Body of pancreas (tissue), 4 donors: Measurements from ENCODE around the gene TUT4. TPM values are rescaled to one million over a fixed set of nuclear protein-coding genes. Genes with fewer than 3 reads are reported as not detected.

Source experiments
- ATAC-seq: fragments of 150-250 bp; one replicate; pipeline ENCODE4 v1.9.1; 2016
- DNase-seq, 4 donors: peaks; one replicate each; pipeline ENCODE4 v3.0.0-alpha.2; 2019
- H3K27ac ChIP-seq, 4 donors: fragments of 200-600 bp; sonication (generic); 1 replicate in 3 of 4; 2 replicates in 1 of 4; pipeline versions ENCODE4 v1.5.1 to v1.6.1; 2016 to 2019; ENCODE audit warnings: mild to moderate bottlenecking in 1 of 4, mixed read lengths in 1 of 4, moderate library complexity in 1 of 4
- H3K27me3 ChIP-seq, 2 donors: fragments of 200-600 bp; sonication (generic); one replicate each; pipeline ENCODE4 v1.6.0; 2016; ENCODE audit warnings: mild to moderate bottlenecking in 1 of 2
- H3K36me3 ChIP-seq, 2 donors: fragments of 200-600 bp; sonication (generic); replicated peaks in 1 of 2; 2 replicates each; pipeline ENCODE4 v1.5.1; 2016; ENCODE audit warnings: low read depth in 2 of 2; ENCODE audit not compliant: insufficient read depth in 1 of 2
- H3K4me1 ChIP-seq: fragments of 200-600 bp; sonication (generic); one replicate; pipeline ENCODE4 v1.6.0; 2016
- H3K4me3 ChIP-seq, 2 donors: fragments of 200-600 bp; sonication (generic); 1 replicate in 1 of 2; 2 replicates in 1 of 2; pipeline ENCODE4 v1.5.1; 2016 to 2019
- H3K9me3 ChIP-seq, 3 donors: fragments of 200-600 bp; sonication (generic); 1 replicate in 2 of 3; 2 replicates in 1 of 3; pipeline ENCODE4 v1.5.1; 2016
- POLR2A ChIP-seq, 3 donors: fragments of 450-650 bp; IDR thresholded peaks; one replicate each; pipeline ENCODE4 v1.6.1; 2016; ENCODE audit warnings: antibody characterized with exemption in 3 of 3, mild to moderate bottlenecking in 2 of 3
- WGBS, 2 donors: methylation state at CpG; one replicate each; pipeline ENCODE4 v1.1.5; 2017; 5-methylcytosine and 5-hydroxymethylcytosine counted together
- intact Hi-C: fragments of 100-400 bp; cut with DNase I; formaldehyde crosslinking; loops from one replicate; pipeline ENCODE4 v1.15.1; 2023
- total RNA-seq, 2 donors: library from RNA; depleted of rRNA; stranded (reverse); fragments of >200 nt; gene quantifications; one replicate each; pipeline ENCODE4 v1.1.0, GENCODE V29; 2016
- TF ChIP-seq, protein P1 (sequence below), 7 experiments: fragments of 450-650 bp in 4 of 7; fragments of 200-600 bp in 3 of 7; sonication (generic) in 3 of 7; IDR thresholded peaks; one replicate each; pipeline ENCODE4 v1.5.1; 2016 to 2019; ENCODE audit warnings: antibody characterized with exemption in 7 of 7

The TUT4 gene
- total RNA-seq, 2 donors from 2014 or later = 41.8 to 59.3 TPM

DNA sequence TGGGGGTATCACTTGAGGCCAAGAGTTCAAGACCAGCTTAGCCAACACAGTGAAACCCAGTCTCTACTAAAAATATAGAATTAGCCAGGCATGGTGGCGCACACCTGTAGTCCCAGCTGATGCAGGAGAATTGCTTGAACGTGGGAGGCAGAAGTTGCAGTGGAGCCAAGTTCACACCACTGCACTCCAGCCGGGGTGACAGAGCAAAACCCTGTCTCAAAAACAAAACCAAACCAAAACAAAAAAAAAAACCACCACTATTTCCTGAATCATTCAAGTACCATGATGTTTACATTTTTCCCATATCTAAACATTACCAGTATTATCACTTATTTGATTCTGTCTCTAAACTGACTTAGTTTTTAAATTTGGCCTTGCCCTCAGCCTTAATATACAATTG is 29.5 kb downstream of the TUT4 start:
- Histone ChIP-seq H3K9me3 (no peaks in the 10 kb centered on the region), H3K36me3 (no peaks in the 10 kb centered on the region), H3K4me1 (no peaks in the 10 kb centered on the region), H3K27ac (no peak overlapping the region), H3K4me3 (no peak overlapping the region), H3K27me3 (no peaks in the 10 kb centered on the region)
- 72 to 89% methylated on average over 3 of the region's 3 CpGs for WGBS, 2 donors
- DNase-seq (no peak), ATAC-seq (no peak)
- TF ChIP-seq, protein P1, sequence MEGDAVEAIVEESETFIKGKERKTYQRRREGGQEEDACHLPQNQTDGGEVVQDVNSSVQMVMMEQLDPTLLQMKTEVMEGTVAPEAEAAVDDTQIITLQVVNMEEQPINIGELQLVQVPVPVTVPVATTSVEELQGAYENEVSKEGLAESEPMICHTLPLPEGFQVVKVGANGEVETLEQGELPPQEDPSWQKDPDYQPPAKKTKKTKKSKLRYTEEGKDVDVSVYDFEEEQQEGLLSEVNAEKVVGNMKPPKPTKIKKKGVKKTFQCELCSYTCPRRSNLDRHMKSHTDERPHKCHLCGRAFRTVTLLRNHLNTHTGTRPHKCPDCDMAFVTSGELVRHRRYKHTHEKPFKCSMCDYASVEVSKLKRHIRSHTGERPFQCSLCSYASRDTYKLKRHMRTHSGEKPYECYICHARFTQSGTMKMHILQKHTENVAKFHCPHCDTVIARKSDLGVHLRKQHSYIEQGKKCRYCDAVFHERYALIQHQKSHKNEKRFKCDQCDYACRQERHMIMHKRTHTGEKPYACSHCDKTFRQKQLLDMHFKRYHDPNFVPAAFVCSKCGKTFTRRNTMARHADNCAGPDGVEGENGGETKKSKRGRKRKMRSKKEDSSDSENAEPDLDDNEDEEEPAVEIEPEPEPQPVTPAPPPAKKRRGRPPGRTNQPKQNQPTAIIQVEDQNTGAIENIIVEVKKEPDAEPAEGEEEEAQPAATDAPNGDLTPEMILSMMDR (IDR thresholded peaks at IDR 0.05) = no peak
- TF ChIP-seq POLR2A (IDR thresholded peaks at IDR 0.05) = no peak
- intact Hi-C loops = no loop called here

DNA sequence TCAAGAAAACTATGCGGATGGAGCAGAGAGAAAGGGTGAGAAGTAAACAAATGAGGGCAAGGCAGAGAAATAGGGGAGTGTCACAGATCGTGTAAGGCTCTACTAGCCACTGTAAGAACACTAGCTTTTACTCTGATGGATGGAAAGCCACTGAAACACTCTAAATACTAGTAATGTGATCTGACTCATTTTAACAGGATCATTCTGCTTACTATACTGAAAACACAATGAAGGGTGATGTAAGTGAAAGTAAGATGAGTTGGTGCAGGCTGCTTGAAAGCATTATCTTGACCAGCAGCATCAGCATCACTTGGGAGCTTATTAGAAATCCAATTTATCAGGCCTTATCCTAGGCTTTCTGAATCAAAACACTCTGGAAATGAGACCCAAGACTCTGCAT is 32.7 kb downstream of the TUT4 start:
- Histone ChIP-seq H3K9me3 (no peaks in the 10 kb centered on the region), H3K27ac (no peak overlapping the region), H3K27me3 (no peaks in the 10 kb centered on the region), H3K36me3 (peaks cover 0 to 3% of the 10 kb centered on the region in 2 donors), H3K4me3 (no peak overlapping the region), H3K4me1 (no peaks in the 10 kb centered on the region)
- 85 to 96% methylated on average over 2 of the region's 2 CpGs for WGBS, 2 donors
- no peak for ATAC-seq
- DNase-seq = no peak
- TF ChIP-seq, protein P1 (IDR thresholded peaks at IDR 0.05) = no peak
- TF ChIP-seq POLR2A (IDR thresholded peaks at IDR 0.05) = no peak
- intact Hi-C loops = no loop called here

DNA sequence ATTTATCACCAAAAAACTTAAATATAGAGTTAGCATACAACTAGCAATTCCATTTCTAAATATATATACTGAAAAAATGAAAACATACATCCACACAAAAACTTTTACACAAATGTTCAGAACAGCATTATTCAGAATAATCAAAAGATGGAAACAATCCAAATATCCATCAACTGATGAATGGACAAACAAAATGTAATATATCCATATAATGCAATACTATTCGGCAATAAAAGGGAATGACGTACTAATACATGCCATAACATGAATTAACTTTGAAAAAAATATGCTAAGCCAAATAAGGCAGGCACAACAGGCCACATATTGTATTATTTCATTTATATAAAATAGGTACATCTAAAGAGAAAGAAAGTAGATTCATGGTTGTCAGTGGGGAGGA is 33.9 kb downstream of the TUT4 start:
- intact Hi-C loops = no loop called here
- H3K4me3 ChIP-seq = no peak overlapping the region
- no peaks in the 10 kb centered on the region for H3K4me1 ChIP-seq
- no peaks in the 10 kb centered on the region for H3K9me3 ChIP-seq
- TF ChIP-seq, protein P1 (IDR thresholded peaks at IDR 0.05) = no peak
- TF ChIP-seq POLR2A (IDR thresholded peaks at IDR 0.05) = no peak
- 93 to 94% methylated on average over 2 of the region's 2 CpGs for WGBS, 2 donors
- peaks cover 0 to 7% of the 10 kb centered on the region in 2 donors for H3K36me3 ChIP-seq
- ATAC-seq = no peak
- no peak overlapping the region for H3K27ac ChIP-seq
- H3K27me3 ChIP-seq = no peaks in the 10 kb centered on the region
- DNase-seq = no peak

DNA sequence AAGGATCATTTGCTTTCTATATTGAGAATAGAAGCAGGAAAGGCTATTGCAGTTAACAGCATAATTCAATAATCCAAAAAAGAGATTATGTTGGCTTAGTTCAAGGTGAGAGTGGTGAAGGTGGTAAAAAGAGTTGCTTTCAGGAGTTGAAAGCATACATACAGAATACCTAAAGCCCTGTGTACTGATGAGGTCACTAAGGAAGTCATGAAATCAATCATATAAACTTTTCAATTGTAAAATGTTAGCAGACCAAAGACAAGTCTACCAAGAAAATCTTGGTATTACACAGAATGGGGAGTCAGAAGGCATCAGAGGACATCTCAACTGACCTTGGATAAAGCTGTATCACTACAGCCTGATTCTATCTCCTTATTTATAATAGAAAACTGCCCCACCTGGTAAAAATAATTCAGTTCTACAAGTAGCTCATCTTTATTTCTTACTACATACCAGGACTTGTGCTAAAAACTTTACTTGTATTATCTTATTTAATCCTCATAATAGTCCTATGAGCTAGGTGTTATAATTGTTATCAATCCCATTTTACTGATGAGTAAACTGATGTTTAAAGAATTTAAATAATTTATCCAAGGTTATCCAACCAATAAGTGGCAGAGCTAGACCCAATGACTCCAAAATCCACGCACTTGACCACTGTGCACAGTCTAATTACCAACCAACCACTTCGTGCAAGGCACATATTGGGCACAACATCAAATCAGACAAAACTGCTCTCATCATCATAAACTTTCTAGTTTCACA is 40.9 kb downstream of the TUT4 start:
- Histone ChIP-seq H3K27me3 (no peaks in the 10 kb centered on the region), H3K9me3 (no peaks in the 10 kb centered on the region), H3K36me3 (peaks cover 0 to 7% of the 10 kb centered on the region in 2 donors), H3K27ac (no peak overlapping the region), H3K4me1 (no peaks in the 10 kb centered on the region), H3K4me3 (no peak overlapping the region)
- no peak for TF ChIP-seq POLR2A (IDR thresholded peaks at IDR 0.05)
- TF ChIP-seq, protein P1 (IDR thresholded peaks at IDR 0.05) = no peak
- intact Hi-C loops = no loop called here
- DNase-seq (no peak), ATAC-seq (no peak)
- WGBS, 2 donors = 89 to 95% methylated on average over 2 of the region's 2 CpGs

DNA sequence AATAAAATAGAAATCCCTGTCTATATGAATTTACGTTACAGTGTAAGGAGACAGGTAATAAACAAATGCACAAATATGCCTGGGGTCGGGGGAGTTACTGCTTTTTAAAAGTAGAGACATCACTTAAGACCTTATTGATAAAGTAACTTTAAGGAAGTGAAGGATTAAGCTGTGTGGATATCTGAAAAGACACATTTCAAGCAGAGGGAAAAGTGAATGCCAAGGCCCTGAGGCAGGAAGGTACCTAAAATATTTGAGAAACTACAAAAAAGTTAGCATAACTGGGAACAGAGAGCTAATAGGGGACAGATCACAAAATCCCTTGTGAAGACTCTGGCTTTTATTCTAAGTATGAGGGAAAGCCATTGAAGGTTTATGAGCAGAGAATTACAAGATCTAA is 41.5 kb downstream of the TUT4 start:
- intact Hi-C loops = no loop called here
- Histone ChIP-seq H3K4me3 (no peak overlapping the region), H3K27ac (no peak overlapping the region), H3K4me1 (no peaks in the 10 kb centered on the region), H3K27me3 (no peaks in the 10 kb centered on the region), H3K36me3 (peaks cover 0 to 7% of the 10 kb centered on the region in 2 donors), H3K9me3 (no peaks in the 10 kb centered on the region)
- no peak for TF ChIP-seq POLR2A (IDR thresholded peaks at IDR 0.05)
- TF ChIP-seq, protein P1 (IDR thresholded peaks at IDR 0.05) = no peak
- no peak for DNase-seq
- 90 to 94% methylated on average over 2 of the region's 2 CpGs for WGBS, 2 donors
- ATAC-seq = no peak
